Panc1 (cell line): ENCODE data around the gene MC4R. TPM values are rescaled to one million over a fixed set of nuclear protein-coding genes. Genes with fewer than 3 reads are reported as not detected.

ENCODE experiments used
- ATAC-seq: fragments of 200-7000 bp; cut with Tn5 transposase; 2 replicates; pipeline ENCODE4 v1.9.1; 2020; ENCODE audit warnings: mild to moderate bottlenecking, moderate library complexity
- BruUV-seq: library from RNA; stranded (reverse); fragments of 400-500 nt; replicated peaks from 2 replicates; lab custom pipeline; 2021; lab: Mats Ljungman, UMichigan
- CTCF ChIA-PET: fragments of 300-600 bp; sonication (Branson Sonifier 250); formaldehyde crosslinking; loops from one replicate; lab custom pipeline; 2022; ENCODE audit warnings: antibody characterized with exemption; lab: Charles Lee
- POLR2A ChIA-PET: fragments of 300-600 bp; sonication (Branson Sonifier 250); formaldehyde crosslinking; loops from one replicate; lab custom pipeline; 2022; ENCODE audit warnings: antibody characterized with exemption; lab: Charles Lee
- DNase-seq: peaks from one replicate; pipeline ENCODE4 v3.0.0-alpha.2; 2010; ENCODE audit warnings: low read depth, low spot score
- H3K27ac ChIP-seq: 2 replicates; pipeline ENCODE4 v1.5.1; 2011; ENCODE audit warnings: mild to moderate bottlenecking, low read length, inconsistent platforms
- H3K27me3 ChIP-seq: fragments of 200-500 bp; sonication (Bioruptor generic); 2 replicates; pipeline ENCODE4 v1.6.0; 2014; ENCODE audit warnings: low read length, inconsistent platforms; ENCODE audit not compliant: control insufficient read depth, insufficient read depth
- H3K36me3 ChIP-seq: fragments of 200-500 bp; sonication (Bioruptor generic); 2 replicates; pipeline ENCODE4 v1.5.1; 2014; ENCODE audit warnings: inconsistent platforms, mild to moderate bottlenecking, low read length, moderate library complexity; ENCODE audit not compliant: control insufficient read depth, insufficient read depth
- H3K4me1 ChIP-seq: 2 replicates; pipeline ENCODE4 v1.5.1; 2011; ENCODE audit warnings: inconsistent platforms, mild to moderate bottlenecking, low read length, moderate library complexity; ENCODE audit not compliant: control insufficient read depth, insufficient read depth
- H3K4me3 ChIP-seq, 2 experiments: 2 replicates each; pipeline ENCODE4 v1.5.1; 2011 to 2012; ENCODE audit warnings: low read depth in 2 of 2, low read length in 2 of 2, mild to moderate bottlenecking in 2 of 2, inconsistent platforms in 1 of 2, moderate library complexity in 1 of 2
- H3K9me3 ChIP-seq: fragments of 200-500 bp; sonication (Bioruptor generic); 2 replicates; pipeline ENCODE4 v1.5.1; 2014; ENCODE audit warnings: low read depth, mild to moderate bottlenecking, inconsistent platforms, low read length, moderate library complexity; ENCODE audit not compliant: control insufficient read depth, insufficient read depth
- CTCF ChIP-seq: fragments of 450-650 bp; IDR thresholded peaks from 2 replicates; pipeline ENCODE4 v1.5.1; 2017; ENCODE audit warnings: mild to moderate bottlenecking
- POLR2AphosphoS5 ChIP-seq: IDR thresholded peaks from 2 replicates; pipeline ENCODE4 v1.6.1; 2012; ENCODE audit warnings: mild to moderate bottlenecking, low read depth, low read length, moderate library complexity
- REST ChIP-seq, 2 experiments: IDR thresholded peaks; 2 replicates each; pipeline ENCODE4 v1.6.1; 2011 to 2012; ENCODE audit warnings: low read depth in 2 of 2, control low read depth in 1 of 2, low read length in 1 of 2, mild to moderate bottlenecking in 1 of 2, moderate library complexity in 1 of 2; ENCODE audit not compliant: insufficient read depth in 1 of 2
- SIN3A ChIP-seq: IDR thresholded peaks from 2 replicates; pipeline ENCODE4 v1.6.1; 2012; ENCODE audit warnings: low read depth, mild to moderate bottlenecking, low read length, moderate library complexity, borderline replicate concordance; ENCODE audit not compliant: insufficient read depth
- TCF7L2 ChIP-seq: IDR thresholded peaks from 2 replicates; pipeline ENCODE4 v1.6.1; 2011; ENCODE audit warnings: mild to moderate bottlenecking, low read depth, low read length, inconsistent platforms
- in situ Hi-C: cut with HindIII; loops from 2 replicates; pipeline ENCODE4 v1.10.0; 2016; ENCODE audit warnings: low sequenced_read_pairs, low pct_unique_long_range_greater_than_20kb
- intact Hi-C: fragments of 100-400 bp; cut with micrococcal nuclease; formaldehyde crosslinking; loops from one replicate; pipeline ENCODE4 v1.10.0; 2022; ENCODE audit not compliant: unreplicated experiment
- total RNA-seq: library from RNA; stranded (reverse); gene quantifications from one replicate; pipeline ENCODE4 v1.2.1, GENCODE V29; 2021; ENCODE audit not compliant: unreplicated experiment

The MC4R gene
- total RNA-seq, 1 experiment from 2014 or later: not detected

- Histone ChIP-seq H3K9me3 (no peaks in the 10 kb centered on the region), H3K27ac (no peak overlapping the region), H3K4me3 (no peak overlapping the region), H3K36me3 (no peaks in the 10 kb centered on the region), H3K27me3 (no peaks in the 10 kb centered on the region), H3K4me1 (no peaks in the 10 kb centered on the region)
- CTCF ChIA-PET: no interaction called here
- in situ Hi-C loops (no loop called here), intact Hi-C loops (no loop called here)
- BruUV-seq: no TSS peak
- DNase-seq: no peak
- no peak for ATAC-seq
- POLR2A ChIA-PET: no interaction called here
- TF ChIP-seq CTCF: no peak
- no peak for TF ChIP-seq TCF7L2
- TF ChIP-seq SIN3A: no peak
- no peak for TF ChIP-seq POLR2AphosphoS5
- TF ChIP-seq REST (IDR thresholded peaks at IDR 0.05; ENCODE audit: insufficient read depth in 1 of 2, low read depth in 2 of 2, low read length in 1 of 2): no peak
Measured at GRCh38 chr18:60417946-60418345, 45.4 kb upstream of the MC4R start.

GRCh38 chr18:60413944-60414547 lies 41.5 kb upstream of the MC4R start:
- in situ Hi-C loops (no loop called here), intact Hi-C loops (loop anchor here (5.0 kb wide), 1 partner anchor 417 kb away; no protein-coding TSS in a partner anchor)

More at GRCh38 chr18:60413944-60414547, 41.5 kb upstream of the MC4R start:
- no peaks in the 10 kb centered on the region for H3K36me3 ChIP-seq
- H3K9me3 ChIP-seq: no peaks in the 10 kb centered on the region
- BruUV-seq: no TSS peak
- ChIA-PET POLR2A (no interaction called here), CTCF (interaction anchor here (0.6 to 1.2 kb wide), 2 partner anchors 426 to 1060 kb away, joined by 3 read pairs; no protein-coding TSS in a partner anchor)
- no peak overlapping the region for H3K27ac ChIP-seq
- no peaks in the 10 kb centered on the region for H3K4me1 ChIP-seq
- TF ChIP-seq TCF7L2 (no peak), SIN3A (no peak), REST (IDR thresholded peaks at IDR 0.05; ENCODE audit: insufficient read depth in 1 of 2, low read depth in 2 of 2, low read length in 1 of 2) (no peak), CTCF (peak; percentile 61), POLR2AphosphoS5 (no peak)
- ATAC-seq (no peak), DNase-seq (peak; percentile 13)
- H3K4me3 ChIP-seq: no peak overlapping the region
- H3K27me3 ChIP-seq: no peaks in the 10 kb centered on the region
